ENCODE results near the gene GRB2.
A peak's percentile ranks its signal among the peaks of the same experiment; 100 is the strongest.
"Not testable (repeated sequence)": the region's sequence is repeated elsewhere in the genome, so short reads cannot be mapped to it uniquely, and the experiment has no call there.

GRB2 gene

GRCh38 chr17:75318211-75318610 lies 87.3 kb downstream of the GRB2 start:
- DNase-seq (ENCODE audit: low spot score), result no peak

GRCh38 chr17:75317671-75318070 lies 87.8 kb downstream of the GRB2 start:
- DNase-seq (ENCODE audit: low spot score), result peak; percentile 66

DNA sequence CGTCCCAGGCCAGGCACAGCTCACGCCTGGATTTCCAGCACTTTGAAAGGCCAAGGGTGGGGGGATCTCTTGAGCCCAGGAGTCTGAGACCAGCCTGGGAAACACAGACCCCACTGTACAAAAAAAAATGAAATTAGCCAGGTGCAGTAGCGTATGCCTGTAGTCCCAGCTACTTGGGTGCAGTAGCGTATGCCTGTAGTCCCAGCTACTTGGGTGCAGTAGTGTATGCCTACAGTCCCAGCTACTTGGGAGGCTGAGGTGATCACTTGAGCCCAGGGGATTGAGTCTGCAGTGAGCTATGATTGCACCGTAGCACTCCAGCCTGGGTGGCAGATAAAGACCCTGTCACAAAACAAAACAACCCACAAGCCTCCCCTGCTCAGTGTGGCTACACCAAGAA lies 89.2 kb downstream of the GRB2 start:
- no peak for DNase-seq (ENCODE audit: low spot score)

DNA sequence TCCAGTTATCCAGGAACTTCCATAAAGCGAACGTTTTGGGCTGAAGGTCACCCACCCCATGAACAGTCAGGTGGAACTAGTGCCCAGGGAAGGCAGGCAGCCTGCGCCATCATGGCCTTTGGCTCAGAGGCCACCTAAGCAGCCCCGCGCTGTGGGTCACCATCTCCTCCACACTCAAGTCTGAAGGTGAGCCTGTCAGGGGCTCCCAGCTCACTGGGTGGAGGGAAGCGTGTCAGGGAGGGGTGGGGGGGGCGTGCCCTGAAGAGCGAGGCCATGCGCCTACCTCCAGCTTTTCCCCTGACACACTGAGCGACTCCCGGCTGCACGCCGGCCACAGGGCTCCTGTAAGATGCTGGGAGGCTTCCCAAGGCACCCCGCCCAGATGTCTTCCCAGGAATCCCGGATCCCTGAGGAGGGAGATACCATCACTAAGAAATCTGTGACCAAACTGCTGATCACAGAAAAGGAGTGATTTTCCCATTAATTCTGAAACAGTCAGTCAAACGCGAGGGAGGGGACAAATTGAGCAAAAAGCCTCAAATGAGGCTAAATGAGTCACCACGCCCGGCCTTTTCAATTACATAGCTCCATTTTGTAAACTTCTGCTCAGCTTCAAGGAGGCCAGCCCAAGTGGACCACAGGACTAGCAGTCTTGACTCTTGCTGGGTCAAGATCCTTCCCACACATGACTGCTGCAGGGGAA lies 89.8 kb downstream of the GRB2 start:
- DNase-seq (ENCODE audit: low spot score), result no peak

DNA sequence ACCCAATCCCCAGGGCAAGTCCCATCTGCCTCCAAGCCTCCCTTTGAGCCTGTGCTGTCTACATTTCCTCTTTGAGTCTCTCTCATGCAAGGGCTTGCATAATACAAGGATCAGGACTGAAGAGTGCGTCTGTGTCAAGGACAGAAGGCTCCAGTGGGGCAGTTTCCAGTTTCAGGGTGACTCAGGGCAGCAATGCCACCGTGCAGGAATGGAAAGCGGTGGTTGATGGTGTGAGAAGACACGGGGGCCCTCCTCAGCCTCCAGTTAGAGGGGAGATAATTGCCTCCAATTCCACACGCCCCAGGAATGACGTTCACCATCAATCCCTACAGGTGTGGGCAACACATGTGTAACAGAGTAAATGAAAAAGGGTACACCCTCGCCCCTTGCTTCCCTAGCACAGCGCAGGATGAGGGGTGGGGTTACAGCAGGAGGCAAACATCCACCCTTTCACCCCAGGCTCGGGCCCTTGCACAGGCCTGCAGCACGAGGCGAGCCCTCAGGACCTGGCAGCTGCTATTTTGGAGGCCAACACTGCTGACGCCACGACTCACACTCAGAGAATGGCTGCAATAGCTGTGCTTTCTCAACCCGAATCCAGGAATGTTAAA lies 91.4 kb downstream of the GRB2 start:
- DNase-seq (ENCODE audit: low spot score), result no peak

DNA sequence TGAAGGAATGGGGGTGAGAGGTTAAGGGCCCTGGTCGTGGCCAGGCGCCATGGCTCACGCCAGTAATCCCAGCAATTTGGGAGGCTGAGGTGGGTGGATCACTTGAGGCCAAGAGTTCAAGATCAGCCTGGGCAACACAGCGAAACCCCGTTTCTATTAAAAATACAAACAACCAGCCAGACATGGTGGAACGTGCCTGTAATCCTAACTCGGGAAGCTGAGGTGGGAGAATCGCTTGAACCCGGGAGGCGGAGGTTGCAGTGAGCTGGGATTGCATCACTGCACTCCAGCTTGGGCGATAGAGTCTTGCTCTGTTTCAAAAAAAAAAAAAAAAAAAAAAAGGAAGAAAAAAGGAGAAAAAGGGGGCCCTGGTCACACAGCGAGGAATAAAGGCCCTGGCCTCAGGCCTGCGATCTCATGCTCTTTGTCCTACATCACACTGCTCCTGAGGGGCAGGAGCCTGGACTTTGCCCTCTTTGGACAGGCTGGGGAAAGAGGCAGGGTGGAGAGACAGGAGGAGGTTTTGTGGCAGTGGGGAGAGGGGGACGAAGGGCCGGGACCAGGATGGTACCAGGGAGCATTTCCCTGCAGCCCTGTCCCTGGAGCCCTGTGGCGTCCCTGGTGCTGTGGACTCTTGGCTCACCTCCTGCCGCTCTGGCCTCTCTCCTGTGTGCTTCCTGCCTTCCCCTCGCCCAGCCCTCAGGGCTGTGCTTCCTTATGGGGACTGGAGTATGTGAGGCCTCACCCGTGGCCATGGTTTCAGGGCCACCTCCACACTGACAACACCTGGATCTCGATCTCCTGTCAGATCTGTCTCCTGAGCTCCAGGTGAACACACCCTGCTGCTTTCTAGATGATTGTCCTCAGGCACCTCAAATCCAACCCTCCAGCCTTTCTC lies 96.5 kb downstream of the GRB2 start:
- peak; percentile 51 for DNase-seq (ENCODE audit: low spot score)

GRCh38 chr17:75307957-75308731 lies 97.3 kb downstream of the GRB2 start:
- DNase-seq (ENCODE audit: low spot score), result no peak

- no peak for DNase-seq (ENCODE audit: low spot score)
Observed at GRCh38 chr17:75301502-75302206, 103.8 kb downstream of the GRB2 start.

GRCh38 chr17:75301049-75301448 lies 104.4 kb downstream of the GRB2 start:
- no peak for DNase-seq (ENCODE audit: low spot score)

DNA sequence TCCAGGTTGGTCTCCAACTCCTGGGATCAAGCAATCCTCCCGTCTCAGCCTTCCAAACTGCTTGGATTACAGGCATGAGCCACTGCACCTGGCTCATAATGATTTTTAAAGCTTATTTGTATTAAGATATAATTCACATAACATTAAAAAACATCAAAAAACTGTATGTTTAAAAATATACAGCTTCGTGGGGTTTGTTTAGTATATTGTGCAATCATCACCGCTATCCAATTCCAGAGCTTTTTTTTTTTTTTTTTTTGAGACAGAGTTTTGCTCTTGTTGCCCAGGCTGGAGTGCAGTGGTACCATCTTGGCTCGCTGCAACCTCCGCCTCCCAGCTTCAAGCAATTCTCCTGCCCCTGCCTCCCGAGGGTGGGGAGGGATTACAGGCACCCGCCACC lies 105.2 kb downstream of the GRB2 start:
- no peak for DNase-seq (ENCODE audit: low spot score)

GRCh38 chr17:75295201-75296158 lies 110.0 kb downstream of the GRB2 start:
- no peak for DNase-seq (ENCODE audit: low spot score)

DNA sequence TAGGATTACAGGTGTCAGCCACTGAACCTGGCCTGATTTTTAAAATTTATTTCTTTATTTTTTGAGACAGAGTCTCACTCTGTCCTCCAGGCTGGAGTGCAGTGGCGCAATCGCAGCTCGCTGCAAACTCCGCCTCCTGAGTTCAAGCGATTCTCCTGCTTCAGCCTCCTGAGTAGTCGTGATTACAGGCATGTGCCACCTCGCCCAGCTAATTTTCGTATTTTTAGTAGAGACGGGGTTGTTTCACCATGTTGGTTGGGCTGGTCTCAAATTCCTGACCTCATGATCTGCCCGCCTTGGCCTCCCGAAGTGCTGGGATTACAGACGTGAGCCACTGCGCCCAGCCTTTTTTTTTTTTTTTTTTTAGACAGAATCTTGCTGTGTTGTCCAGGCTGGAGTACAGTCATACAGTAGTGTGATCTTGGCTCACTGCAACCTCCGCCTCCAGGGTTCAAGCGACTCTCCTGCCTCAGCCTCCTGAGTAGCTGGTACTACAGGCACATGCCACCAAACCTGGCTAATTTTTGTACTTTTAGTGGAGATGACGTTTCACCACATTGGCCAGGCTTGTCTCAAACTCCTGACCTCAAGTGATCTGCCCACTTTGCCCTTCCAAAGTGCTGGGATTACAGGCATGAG lies 112.5 kb downstream of the GRB2 start:
- DNase-seq (ENCODE audit: low spot score), result not testable (repeated sequence)

DNA sequence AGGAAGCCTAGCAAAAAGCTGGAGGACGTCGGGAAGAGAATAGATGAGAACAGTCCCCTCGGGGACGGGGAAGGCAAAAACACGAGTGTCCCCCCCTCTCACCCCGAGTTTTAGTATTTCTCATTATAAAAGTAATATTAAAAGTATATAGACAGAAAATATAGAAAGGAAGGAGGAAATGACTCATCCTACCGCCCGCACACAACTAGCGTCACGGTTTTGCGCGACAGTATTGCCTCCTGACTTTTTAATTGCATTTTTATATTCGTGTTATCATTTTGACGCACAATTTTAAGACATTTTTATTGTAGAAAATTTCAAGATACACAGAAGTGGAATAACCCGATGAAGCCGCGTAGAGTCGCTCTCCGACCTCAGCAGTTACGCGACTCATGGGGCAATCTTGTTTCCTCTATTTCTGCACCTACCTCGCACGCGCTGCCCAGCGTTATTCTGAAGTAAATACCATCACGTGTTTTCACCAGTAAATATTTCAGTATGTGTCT lies 115.6 kb downstream of the GRB2 start:
- DNase-seq (ENCODE audit: low spot score), result peak; percentile 61

DNA sequence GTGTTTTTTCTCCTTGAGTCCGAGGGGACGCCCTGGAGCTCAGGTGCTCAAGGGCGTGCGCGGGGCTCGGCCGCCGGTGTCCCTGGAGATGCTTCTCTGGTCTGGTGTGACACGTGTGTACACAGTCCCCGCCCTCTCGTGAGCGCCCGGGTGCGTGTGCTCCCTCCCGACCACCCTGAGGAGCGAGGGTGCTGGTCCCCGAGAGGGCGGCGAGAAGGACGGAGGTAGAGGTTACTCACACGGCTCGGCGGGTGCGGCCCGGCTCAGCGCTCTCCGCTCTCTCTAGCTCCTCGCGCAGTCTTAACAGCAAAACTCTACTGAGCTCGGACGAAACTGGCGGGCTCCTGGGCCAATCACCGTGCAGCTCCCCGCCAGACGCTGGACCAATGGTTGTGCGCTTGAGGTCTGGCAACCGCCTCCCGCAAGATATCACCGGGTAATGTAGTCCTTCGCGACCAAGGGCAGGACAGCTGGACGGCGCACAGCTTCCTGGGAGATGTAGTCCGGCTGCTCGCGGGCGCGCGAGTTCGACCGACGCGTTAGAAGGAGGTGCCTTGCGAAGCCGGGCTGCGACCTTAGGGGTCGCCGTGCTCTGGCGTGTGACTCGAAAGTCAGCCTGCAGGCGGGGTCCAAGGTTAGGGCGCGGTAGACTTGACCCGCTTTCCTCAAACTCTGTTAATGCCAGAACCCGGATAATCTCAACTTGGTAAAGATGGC lies 116.2 kb downstream of the GRB2 start, which contains the start of gene SLC25A19:
Gene SLC25A19, minus strand, starts transcription at position 319 of the 717 bp plus-strand sequence. CDS start 2,669 bp downstream, outside the sequence.
- DNase-seq (ENCODE audit: low spot score), result peak; percentile 98

DNA sequence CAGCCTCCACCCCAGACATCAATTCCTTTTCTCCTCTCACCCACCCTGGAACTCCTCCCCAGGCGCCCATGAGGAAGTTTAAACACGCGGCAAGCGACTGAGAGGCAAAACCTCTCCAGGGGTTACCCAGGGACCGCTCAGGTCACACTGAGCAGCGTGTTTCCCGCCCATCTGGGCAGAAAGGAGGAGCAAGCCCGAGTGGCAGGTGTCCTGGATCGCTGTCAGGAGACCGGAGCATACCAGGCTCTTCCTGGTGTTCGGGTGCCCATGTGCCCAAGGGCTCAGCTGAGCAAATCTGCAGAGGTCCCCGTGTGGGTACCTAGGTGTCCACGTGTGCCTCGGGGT lies 116.7 kb downstream of the GRB2 start:
- DNase-seq (ENCODE audit: low spot score), result peak; percentile 77

DNA sequence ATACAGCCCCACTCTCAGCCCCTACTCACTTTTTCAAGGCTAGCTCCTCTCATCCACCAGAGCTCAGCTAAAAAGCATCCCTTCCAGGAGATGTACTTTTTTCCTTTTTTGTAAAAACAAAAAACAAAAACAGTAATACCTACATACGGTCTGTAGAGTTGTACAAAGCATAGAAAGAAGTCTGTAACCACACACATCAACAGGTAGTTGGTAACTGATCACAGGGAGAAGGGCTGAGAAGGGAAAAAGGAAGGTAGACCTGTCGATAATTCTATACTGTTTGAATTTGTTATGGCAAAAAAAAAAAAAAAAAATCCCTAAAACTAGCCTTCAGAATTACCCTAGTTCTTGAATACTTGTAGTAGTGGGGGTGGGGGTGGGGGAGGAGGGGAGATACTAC lies 117.1 kb downstream of the GRB2 start:
- no peak for DNase-seq (ENCODE audit: low spot score)

DNA sequence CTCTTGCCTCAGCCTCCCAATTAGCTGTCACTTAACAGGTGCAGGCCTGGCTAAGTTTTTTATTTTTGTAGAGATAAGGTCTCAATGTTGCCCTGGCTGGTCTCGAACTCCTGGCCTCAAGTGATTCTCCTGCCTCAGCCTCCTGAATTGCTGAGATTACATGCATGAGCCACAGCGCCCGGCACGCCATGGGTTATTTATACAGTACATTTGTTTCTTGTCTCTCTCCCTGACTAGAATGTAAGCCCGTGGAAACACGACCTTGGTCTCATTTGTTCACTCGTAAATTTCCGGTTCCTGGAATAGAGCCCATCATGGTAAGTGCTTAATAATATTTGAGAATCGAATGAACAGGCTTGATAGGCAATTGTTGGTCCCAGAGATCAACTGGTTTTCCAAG lies 118.3 kb downstream of the GRB2 start:
- no peak for DNase-seq (ENCODE audit: low spot score)

DNA sequence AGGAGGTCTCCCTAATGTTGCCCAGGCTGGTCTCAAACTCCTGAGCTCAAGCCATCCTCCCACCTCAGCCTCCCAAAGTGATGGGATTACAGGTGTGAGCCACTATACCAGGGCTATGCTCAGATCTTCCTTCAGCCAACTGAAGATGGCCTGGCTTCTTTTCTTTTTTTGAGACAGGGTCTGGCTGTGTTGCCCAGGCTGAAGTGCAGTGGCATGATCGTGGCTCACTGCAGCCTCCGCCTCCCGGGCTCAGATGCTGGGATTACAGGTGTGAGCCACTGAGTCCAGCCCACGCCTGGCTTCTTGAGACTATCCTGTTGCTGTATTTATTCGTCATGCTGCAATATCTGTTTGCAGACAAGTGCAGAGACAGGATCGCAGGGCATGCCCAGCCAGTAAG lies 120.4 kb downstream of the GRB2 start:
- DNase-seq (ENCODE audit: low spot score), result no peak

DNA sequence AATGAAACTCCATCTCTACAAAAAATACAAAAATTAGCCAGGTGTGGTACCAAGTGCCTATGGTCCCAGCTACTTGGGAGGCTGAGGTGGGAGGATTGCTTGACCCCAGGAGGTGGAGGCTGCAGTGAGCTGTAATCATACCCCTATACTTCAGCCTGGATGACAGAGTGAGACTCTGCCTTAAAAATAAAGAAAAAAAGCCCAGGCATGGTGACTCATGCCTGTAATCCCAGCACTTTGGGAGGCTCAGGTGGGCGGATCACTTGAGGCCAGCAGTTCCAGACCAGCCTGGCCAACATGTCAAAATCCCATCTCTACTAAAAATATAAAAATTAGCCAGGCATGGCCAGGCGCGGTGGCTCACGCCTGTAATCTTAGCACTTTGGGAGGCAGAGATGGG lies 125.3 kb downstream of the GRB2 start:
- DNase-seq (ENCODE audit: low spot score), result not testable (repeated sequence)
